Liver (tissue), 9 donors: ENCODE data around the gene ACP7. TPM values are rescaled to one million over a fixed set of nuclear protein-coding genes. Genes with fewer than 3 reads are reported as not detected.
A peak's percentile ranks its signal among the peaks of the same experiment; 100 is the strongest.

ENCODE experiments used
- DNase-seq: peaks from one replicate; pipeline ENCODE4 v3.0.0-alpha.2; 2017; ENCODE audit warnings: low spot score
- H3K27ac ChIP-seq, 2 donors: one replicate each; pipeline ENCODE4 v1.7.0; 2013; ENCODE audit warnings: inconsistent platforms in 2 of 2, low read length in 2 of 2, control low read depth in 1 of 2, low read depth in 1 of 2, mild to moderate bottlenecking in 1 of 2
- H3K27me3 ChIP-seq, 4 donors: one replicate each; pipeline versions ENCODE4 v1.6.1 to v1.7.0; 2013; ENCODE audit warnings: low read length in 3 of 4, inconsistent platforms in 1 of 4, mild to moderate bottlenecking in 1 of 4, moderate library complexity in 1 of 4; ENCODE audit not compliant: control insufficient read depth in 4 of 4, insufficient read depth in 4 of 4
- H3K36me3 ChIP-seq, 4 donors: one replicate each; pipeline versions ENCODE4 v1.6.1 to v1.7.0; 2013; ENCODE audit warnings: low read length in 3 of 4, mild to moderate bottlenecking in 3 of 4, low read depth in 1 of 4, moderate library complexity in 1 of 4; ENCODE audit not compliant: control insufficient read depth in 4 of 4, insufficient read depth in 3 of 4
- H3K4me1 ChIP-seq, 4 donors: one replicate each; pipeline versions ENCODE4 v1.6.1 to v1.7.0; 2013; ENCODE audit warnings: low read length in 3 of 4, mild to moderate bottlenecking in 3 of 4, moderate library complexity in 1 of 4; ENCODE audit not compliant: control insufficient read depth in 4 of 4, insufficient read depth in 4 of 4
- H3K4me3 ChIP-seq, 3 donors: one replicate each; pipeline versions ENCODE4 v1.6.1 to v1.7.0; 2013; ENCODE audit warnings: low read length in 3 of 3, control low read depth in 1 of 3, low read depth in 1 of 3, mild to moderate bottlenecking in 1 of 3
- H3K9ac ChIP-seq, 2 donors: one replicate each; pipeline ENCODE4 v1.7.0; 2013; ENCODE audit warnings: low read length in 2 of 2, mild to moderate bottlenecking in 2 of 2, moderate library complexity in 2 of 2, control low read depth in 1 of 2, low read depth in 1 of 2
- H3K9me3 ChIP-seq, 4 donors: one replicate each; pipeline versions ENCODE4 v1.6.1 to v1.7.0; 2013; ENCODE audit warnings: low read length in 3 of 4; ENCODE audit not compliant: control insufficient read depth in 4 of 4
- ATF3 ChIP-seq: IDR thresholded peaks from 2 replicates; pipeline ENCODE4 v1.6.1; 2016; ENCODE audit warnings: antibody characterized with exemption
- CTCF ChIP-seq: fragments of 150-350 bp; IDR thresholded peaks from 2 replicates; pipeline ENCODE4 v1.5.1; 2017; ENCODE audit warnings: improper control_type of control experiment, low read depth, low read length; ENCODE audit not compliant: missing input control
- EGR1 ChIP-seq, 2 donors: IDR thresholded peaks; 2 replicates each; pipeline ENCODE4 v1.6.1; 2016 to 2018; ENCODE audit warnings: antibody characterized with exemption in 2 of 2, low read depth in 2 of 2
- FOXA1 ChIP-seq: IDR thresholded peaks from 2 replicates; pipeline ENCODE4 v1.6.1; 2016; ENCODE audit warnings: antibody characterized with exemption
- GABPA ChIP-seq, 2 donors: IDR thresholded peaks in 1 of 2; conservative IDR thresholded peaks in 1 of 2; 2 replicates each; pipeline ENCODE4 v1.6.1; 2016; ENCODE audit warnings: antibody characterized with exemption in 2 of 2, mild to moderate bottlenecking in 1 of 2, moderate library complexity in 1 of 2
- HNF4A ChIP-seq, 2 donors: conservative IDR thresholded peaks; 2 replicates each; pipeline ENCODE4 v1.6.1; 2016; ENCODE audit warnings: antibody characterized with exemption in 2 of 2, mild to moderate bottlenecking in 2 of 2
- JUND ChIP-seq, 2 donors: IDR thresholded peaks; 2 replicates each; pipeline ENCODE4 v1.6.1; 2016; ENCODE audit warnings: antibody characterized with exemption in 2 of 2
- NR2F2 ChIP-seq: IDR thresholded peaks from 2 replicates; pipeline ENCODE4 v1.6.1; 2016; ENCODE audit warnings: antibody characterized with exemption
- RAD21 ChIP-seq, 2 donors: IDR thresholded peaks; 2 replicates each; pipeline ENCODE4 v1.6.1; 2016; ENCODE audit warnings: antibody characterized with exemption in 2 of 2, mild to moderate bottlenecking in 2 of 2
- RXRA ChIP-seq, 2 donors: IDR thresholded peaks; 2 replicates each; pipeline ENCODE4 v1.6.1; 2017 to 2018; ENCODE audit warnings: antibody characterized with exemption in 2 of 2, mild to moderate bottlenecking in 1 of 2
- TAF1 ChIP-seq: conservative IDR thresholded peaks from 2 replicates; pipeline ENCODE4 v1.6.1; 2016; ENCODE audit warnings: antibody characterized with exemption, mild to moderate bottlenecking
- YY1 ChIP-seq: IDR thresholded peaks from 2 replicates; pipeline ENCODE4 v1.6.1; 2016; ENCODE audit warnings: antibody characterized with exemption, mild to moderate bottlenecking
- ZBTB33 ChIP-seq: IDR thresholded peaks from 2 replicates; pipeline ENCODE4 v1.6.1; 2016; ENCODE audit warnings: antibody characterized with exemption
- WGBS: extraction: QIAGEN DNeasy Blood & Tissue Kit; methylation state at CpG from one replicate; pipeline ENCODE4 v1.1.7; 2013; 5-methylcytosine and 5-hydroxymethylcytosine counted together
- polyA plus RNA-seq, 2 donors: library from polyadenylated mRNA; stranded (reverse) in 1 of 2; unstranded in 1 of 2; fragments of 200-250 nt in 1 of 2; fragments of >200 nt in 1 of 2; fragmentation: Nextera tagmentation in 1 of 2; extraction: Ambion mirVana in 1 of 2; gene quantifications; one replicate each; pipeline versions ENCODE4 v1.2.1 to v1.2.3, GENCODE V29; 2013 to 2015
- total RNA-seq, 2 donors: library from RNA; depleted of rRNA; stranded (reverse); fragments of >200 nt; gene quantifications; one replicate each; pipeline ENCODE4 v1.2.3, GENCODE V29; 2014
- donor health status: healthy.
- donor health status: healthy.
- donor health status: healthy.
- donor health status: healthy.
- donor health status: healthy.

ACP7 gene
- total and polyA plus RNA-seq, 4 donors = 0.05 TPM; not detected in 3

- H3K4me3 ChIP-seq = no peak overlapping the region
- WGBS = 71% methylated on average over 2 of the region's 2 CpGs
- TF ChIP-seq RXRA (IDR thresholded peaks at IDR 0.05) = no peak
- TF ChIP-seq JUND (IDR thresholded peaks at IDR 0.05) = no peak
- TF ChIP-seq HNF4A (conservative IDR thresholded peaks at IDR 0.05) = no peak
- no peak for TF ChIP-seq EGR1 (IDR thresholded peaks at IDR 0.05; ENCODE audit: low read depth in 2 of 2)
- no peak for TF ChIP-seq RAD21 (IDR thresholded peaks at IDR 0.05)
- no peak for TF ChIP-seq YY1
- TF ChIP-seq GABPA (IDR thresholded peaks at IDR 0.05 in 1 of 2, conservative IDR thresholded peaks at IDR 0.05 in 1 of 2) = no peak
- TF ChIP-seq FOXA1 = no peak
- TF ChIP-seq ZBTB33 = no peak
- TF ChIP-seq TAF1 = no peak
- no peak for TF ChIP-seq CTCF
- no peaks in the 10 kb centered on the region for H3K27me3 ChIP-seq
- no peak for DNase-seq
- no peak overlapping the region for H3K27ac ChIP-seq
- H3K9me3 ChIP-seq = no peaks in the 10 kb centered on the region
- H3K36me3 ChIP-seq = no peaks in the 10 kb centered on the region
- H3K9ac ChIP-seq = no peak overlapping the region
- H3K4me1 ChIP-seq = no peaks in the 10 kb centered on the region
Measured at GRCh38 chr19:39047073-39047472, 37.1 kb upstream of the ACP7 start.

GRCh38 chr19:39052243-39052746, 31.9 kb upstream of the ACP7 start:
- 41% methylated on average over 10 of the region's 10 CpGs for WGBS

More at GRCh38 chr19:39052243-39052746, 31.9 kb upstream of the ACP7 start:
- H3K9me3 ChIP-seq = peaks cover 0 to 2% (median 0%) of the 10 kb centered on the region in 4 donors
- no peak overlapping the region for H3K4me3 ChIP-seq
- H3K4me1 ChIP-seq = peaks cover 0 to 5% (median 2%) of the 10 kb centered on the region in 4 donors
- no peak for TF ChIP-seq NR2F2
- TF ChIP-seq FOXA1 = no peak
- no peak for TF ChIP-seq ATF3
- peak in 1 of 2 donors; percentile 7 for TF ChIP-seq HNF4A (conservative IDR thresholded peaks at IDR 0.05)
- TF ChIP-seq CTCF = peak; percentile 57
- no peak for TF ChIP-seq ZBTB33
- peak; percentile 62 to 76 for TF ChIP-seq RAD21 (IDR thresholded peaks at IDR 0.05)
- no peak overlapping the region for H3K9ac ChIP-seq
- no peaks in the 10 kb centered on the region for H3K27me3 ChIP-seq
- H3K36me3 ChIP-seq = no peaks in the 10 kb centered on the region
- peak; percentile 74 for DNase-seq
- no peak overlapping the region for H3K27ac ChIP-seq
